MCF 10A (cell line): Measurements from ENCODE around the gene IZUMO1. TPM values are rescaled to one million over a fixed set of nuclear protein-coding genes. Genes with fewer than 3 reads are reported as not detected.

ENCODE experiments used
- BruUV-seq: library from RNA; stranded (reverse); fragments of 400-500 nt; replicated peaks from 2 replicates; lab custom pipeline; 2021; lab: Mats Ljungman, UMichigan
- CTCF ChIA-PET: fragments of 300-600 bp; sonication (Branson Sonifier 250); formaldehyde crosslinking; extraction: SDS; loops from one replicate; lab custom pipeline; 2021; ENCODE audit warnings: antibody characterized with exemption, inconsistent platforms; lab: Yijun Ruan, JAX
- POLR2A ChIA-PET: fragments of 300-600, 350-650 bp; sonication (Branson Sonifier 250); formaldehyde crosslinking; extraction: SDS; loops from one replicate; lab custom pipeline; 2020; ENCODE audit warnings: antibody characterized with exemption, inconsistent platforms; lab: Yijun Ruan, JAX
- DNase-seq: peaks from one replicate; pipeline ENCODE4 v3.0.0-alpha.2; 2018; ENCODE audit not compliant: unreplicated experiment
- H3K27ac Mint-ChIP-seq: one replicate; pipeline ENCODE4 v1.8.0; 2022; ENCODE audit warnings: mild to moderate bottlenecking, low read depth, mixed read lengths; ENCODE audit not compliant: unreplicated experiment
- H3K27me3 Mint-ChIP-seq: one replicate; pipeline ENCODE4 v1.8.0; 2022; ENCODE audit warnings: mixed read lengths; ENCODE audit not compliant: insufficient read depth, unreplicated experiment
- H3K36me3 Mint-ChIP-seq: one replicate; pipeline ENCODE4 v1.8.0; 2022; ENCODE audit warnings: mild to moderate bottlenecking, moderate library complexity, mixed read lengths; ENCODE audit not compliant: insufficient read depth, unreplicated experiment
- H3K4me1 Mint-ChIP-seq: one replicate; pipeline ENCODE4 v1.8.0; 2022; ENCODE audit warnings: mixed read lengths; ENCODE audit not compliant: insufficient read depth, unreplicated experiment
- H3K4me3 Mint-ChIP-seq: one replicate; pipeline ENCODE4 v1.8.0; 2022; ENCODE audit warnings: mild to moderate bottlenecking, moderate library complexity, mixed read lengths; ENCODE audit not compliant: unreplicated experiment
- H3K9me3 Mint-ChIP-seq: one replicate; pipeline ENCODE4 v1.8.0; 2022; ENCODE audit warnings: mixed read lengths; ENCODE audit not compliant: unreplicated experiment
- intact Hi-C: fragments of 100-400 bp; cut with micrococcal nuclease; formaldehyde crosslinking; loops from 2 replicates; pipeline ENCODE4 v1.14.1; 2022
- total RNA-seq: library from RNA; stranded (reverse); gene quantifications from 2 replicates; pipeline ENCODE4 v1.2.3, GENCODE V29; 2022
- TF ChIP-seq, protein P1 (sequence below): fragments of 200-600 bp; IDR thresholded peaks from one replicate; pipeline ENCODE4 v1.8.0; 2022; ENCODE audit warnings: antibody characterized with exemption, mild to moderate bottlenecking; ENCODE audit not compliant: unreplicated experiment

Gene IZUMO1
- total RNA-seq, 1 experiment from 2014 or later, result 4.2 TPM

DNA sequence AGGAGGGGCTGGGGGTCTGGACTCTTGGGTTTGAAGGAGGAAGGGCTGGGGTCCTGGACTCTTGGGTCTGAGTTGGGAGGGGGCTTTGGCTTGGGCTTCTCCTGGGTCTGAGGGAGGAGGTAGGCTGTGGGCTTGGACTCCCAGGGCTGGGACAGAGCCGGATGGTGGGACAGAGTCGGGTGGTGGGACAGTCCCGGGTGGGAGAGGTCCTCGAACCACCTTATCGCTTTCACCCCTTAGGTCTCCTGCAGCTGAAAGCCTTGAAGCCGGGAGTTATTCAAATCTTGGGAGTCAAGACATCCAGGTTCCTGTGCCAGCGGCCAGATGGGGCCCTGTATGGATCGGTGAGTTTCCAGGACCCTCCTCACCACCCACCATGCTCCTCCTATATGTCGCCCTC, 10.0 kb upstream of the IZUMO1 start:
- intact Hi-C loops, result no loop called here
- no peak for DNase-seq
- TF ChIP-seq, protein P1, sequence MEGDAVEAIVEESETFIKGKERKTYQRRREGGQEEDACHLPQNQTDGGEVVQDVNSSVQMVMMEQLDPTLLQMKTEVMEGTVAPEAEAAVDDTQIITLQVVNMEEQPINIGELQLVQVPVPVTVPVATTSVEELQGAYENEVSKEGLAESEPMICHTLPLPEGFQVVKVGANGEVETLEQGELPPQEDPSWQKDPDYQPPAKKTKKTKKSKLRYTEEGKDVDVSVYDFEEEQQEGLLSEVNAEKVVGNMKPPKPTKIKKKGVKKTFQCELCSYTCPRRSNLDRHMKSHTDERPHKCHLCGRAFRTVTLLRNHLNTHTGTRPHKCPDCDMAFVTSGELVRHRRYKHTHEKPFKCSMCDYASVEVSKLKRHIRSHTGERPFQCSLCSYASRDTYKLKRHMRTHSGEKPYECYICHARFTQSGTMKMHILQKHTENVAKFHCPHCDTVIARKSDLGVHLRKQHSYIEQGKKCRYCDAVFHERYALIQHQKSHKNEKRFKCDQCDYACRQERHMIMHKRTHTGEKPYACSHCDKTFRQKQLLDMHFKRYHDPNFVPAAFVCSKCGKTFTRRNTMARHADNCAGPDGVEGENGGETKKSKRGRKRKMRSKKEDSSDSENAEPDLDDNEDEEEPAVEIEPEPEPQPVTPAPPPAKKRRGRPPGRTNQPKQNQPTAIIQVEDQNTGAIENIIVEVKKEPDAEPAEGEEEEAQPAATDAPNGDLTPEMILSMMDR, result no peak
- Mint-ChIP-seq H3K4me3 (no peak overlapping the region), H3K4me1 (peaks cover 23% of the 10 kb centered on the region), H3K36me3 (peaks cover 10% of the 10 kb centered on the region), H3K9me3 (no peaks in the 10 kb centered on the region), H3K27ac (no peak overlapping the region), H3K27me3 (peaks cover 13% of the 10 kb centered on the region)
- POLR2A ChIA-PET, result no interaction called here
- CTCF ChIA-PET, result no interaction called here
- BruUV-seq, result no TSS peak

DNA sequence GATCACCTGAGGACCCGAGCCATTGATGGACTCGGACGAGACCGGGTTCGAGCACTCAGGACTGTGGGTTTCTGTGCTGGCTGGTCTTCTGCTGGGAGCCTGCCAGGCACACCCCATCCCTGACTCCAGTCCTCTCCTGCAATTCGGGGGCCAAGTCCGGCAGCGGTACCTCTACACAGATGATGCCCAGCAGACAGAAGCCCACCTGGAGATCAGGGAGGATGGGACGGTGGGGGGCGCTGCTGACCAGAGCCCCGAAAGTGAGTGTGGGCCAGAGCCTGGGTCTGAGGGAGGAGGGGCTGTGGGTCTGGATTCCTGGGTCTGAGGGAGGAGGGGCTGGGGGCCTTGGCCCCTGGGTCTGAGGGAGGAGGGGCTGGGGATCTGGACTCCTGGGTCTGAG, 9.5 kb upstream of the IZUMO1 start:
- no peak overlapping the region for H3K27ac Mint-ChIP-seq
- DNase-seq, result no peak
- BruUV-seq, result no TSS peak
- POLR2A ChIA-PET, result no interaction called here
- H3K27me3 Mint-ChIP-seq, result peaks cover 8% of the 10 kb centered on the region
- H3K9me3 Mint-ChIP-seq, result no peaks in the 10 kb centered on the region
- peaks cover 10% of the 10 kb centered on the region for H3K36me3 Mint-ChIP-seq
- TF ChIP-seq, protein P1, result no peak
- peaks cover 26% of the 10 kb centered on the region for H3K4me1 Mint-ChIP-seq
- CTCF ChIA-PET, result no interaction called here
- H3K4me3 Mint-ChIP-seq, result no peak overlapping the region
- intact Hi-C loops, result no loop called here

DNA sequence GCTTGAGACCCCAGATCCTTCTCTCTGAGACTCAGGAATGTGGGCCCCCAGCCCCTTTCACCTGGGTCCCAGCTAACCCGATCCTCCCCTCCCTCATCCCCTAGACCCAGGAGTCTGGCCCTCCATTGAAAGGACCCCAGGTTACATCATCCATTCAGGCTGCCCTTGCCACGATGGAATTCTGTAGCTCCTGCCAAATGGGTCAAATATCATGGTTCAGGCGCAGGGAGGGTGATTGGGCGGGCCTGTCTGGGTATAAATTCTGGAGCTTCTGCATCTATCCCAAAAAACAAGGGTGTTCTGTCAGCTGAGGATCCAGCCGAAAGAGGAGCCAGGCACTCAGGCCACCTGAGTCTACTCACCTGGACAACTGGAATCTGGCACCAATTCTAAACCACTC, 9.1 kb upstream of the IZUMO1 start:
- CTCF ChIA-PET, result no interaction called here
- POLR2A ChIA-PET, result no interaction called here

DNA sequence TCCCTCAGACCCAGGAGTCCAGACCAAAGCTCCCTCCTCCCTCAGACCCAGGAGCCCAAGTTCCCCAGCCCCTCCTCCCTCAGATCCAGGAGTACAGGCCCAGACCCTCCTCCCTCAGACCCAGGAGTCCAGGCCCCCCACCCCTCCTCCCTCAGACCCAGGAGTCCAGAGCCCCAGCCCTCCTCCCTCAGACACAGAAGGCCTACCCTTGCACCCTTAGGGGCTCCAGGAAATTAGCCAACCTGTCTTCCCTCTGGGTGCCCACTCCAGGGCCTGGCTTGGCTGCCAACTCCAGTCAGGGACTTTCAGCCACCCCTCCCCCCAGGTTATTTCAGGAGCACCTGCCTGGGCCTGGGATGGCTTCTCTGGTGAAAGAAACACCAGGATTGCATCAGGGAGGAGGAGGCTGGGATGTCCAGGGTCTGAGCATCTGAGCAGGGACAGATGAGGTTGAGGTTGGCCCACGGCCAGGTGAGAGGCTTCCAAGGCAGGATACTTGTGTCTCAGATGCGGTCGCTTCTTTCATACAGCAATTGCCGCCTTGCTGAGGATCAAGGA, 8.5 kb upstream of the IZUMO1 start, which contains the start of gene FGF21:
FGF21 (plus strand) TSS at position 441 of the 558 bp plus-strand sequence. CDS start 713 bp downstream, outside the sequence.
- H3K9me3 Mint-ChIP-seq, result no peaks in the 10 kb centered on the region
- POLR2A ChIA-PET, result interaction anchor here (0.7 kb wide), 1 partner anchor 224 kb away, joined by 3 read pairs; no protein-coding TSS in a partner anchor
- H3K36me3 Mint-ChIP-seq, result peaks cover 4% of the 10 kb centered on the region
- intact Hi-C loops, result no loop called here
- TF ChIP-seq, protein P1, result no peak
- peak; percentile 74 for DNase-seq
- peaks cover 29% of the 10 kb centered on the region for H3K4me1 Mint-ChIP-seq
- no peaks in the 10 kb centered on the region for H3K27me3 Mint-ChIP-seq
- BruUV-seq, result no TSS peak
- H3K4me3 Mint-ChIP-seq, result peak within 1 kb of the TSS; percentile 31
- CTCF ChIA-PET, result no interaction called here
- peak within 1 kb of the TSS; percentile 71 for H3K27ac Mint-ChIP-seq

More for the DNA sequence above, 9.1 kb upstream of the IZUMO1 start:
- intact Hi-C loops, result no loop called here
- peaks cover 9% of the 10 kb centered on the region for H3K36me3 Mint-ChIP-seq
- peaks cover 4% of the 10 kb centered on the region for H3K27me3 Mint-ChIP-seq
- DNase-seq, result no peak
- no TSS peak for BruUV-seq
- peaks cover 29% of the 10 kb centered on the region for H3K4me1 Mint-ChIP-seq
- TF ChIP-seq, protein P1, result no peak
- no peak overlapping the region for H3K4me3 Mint-ChIP-seq
- H3K9me3 Mint-ChIP-seq, result no peaks in the 10 kb centered on the region
- no peak overlapping the region for H3K27ac Mint-ChIP-seq
